Pancreas (tissue), 10 donors: ENCODE measurements around the gene NDUFS4. TPM values are rescaled to one million over a fixed set of nuclear protein-coding genes. Genes with fewer than 3 reads are reported as not detected.

Experiments used
- ATAC-seq, 4 donors: fragments of 200-7000 bp; cut with Tn5 transposase; one replicate each; pipeline versions ENCODE4 v1.8.0 to v1.9.1; 2020; ENCODE audit warnings: mild to moderate bottlenecking in 4 of 4, moderate library complexity in 4 of 4
- DNase-seq, 6 donors: peaks; one replicate each; pipeline ENCODE4 v3.0.0-alpha.2; 2020
- FAIRE-seq: peaks from 2 replicates; lab custom pipeline; 2012; peaks lifted over from hg19 to GRCh38; lab: Jason Lieb, UNC
- H3K27ac ChIP-seq, 4 donors: fragments of 200-600 bp; sonication (generic); 1 replicate in 3 of 4; 2 replicates in 1 of 4; pipeline versions ENCODE4 v1.5.0 to v1.8.0; 2020
- H3K27me3 ChIP-seq, 4 donors: fragments of 200-600 bp; one replicate each; pipeline ENCODE4 v1.8.0; 2021
- H3K36me3 ChIP-seq, 3 donors: fragments of 200-600 bp; sonication (generic) in 1 of 3; one replicate each; pipeline versions ENCODE4 v1.5.0 to v1.8.0; 2020 to 2021
- H3K4me1 ChIP-seq, 3 donors: fragments of 200-600 bp; one replicate each; pipeline ENCODE4 v1.8.0; 2021
- H3K4me3 ChIP-seq, 4 donors: fragments of 200-600 bp; sonication (generic) in 2 of 4; one replicate each; pipeline versions ENCODE4 v1.5.0 to v1.8.0; 2020 to 2021
- H3K9me3 ChIP-seq, 4 donors: fragments of 200-600 bp; one replicate each; pipeline ENCODE4 v1.8.0; 2021
- WGBS, 2 donors: extraction: QIAGEN DNeasy Blood & Tissue Kit; methylation state at CpG; one replicate each; pipeline ENCODE4 v1.1.7; 2013; 5-methylcytosine and 5-hydroxymethylcytosine counted together
- intact Hi-C, 3 donors: fragments of 100-400 bp; cut with DNase I; formaldehyde crosslinking; loops; one replicate each; pipeline versions ENCODE4 v1.11.1 to v1.14.2; 2022
- polyA plus RNA-seq, 2 donors: library from polyadenylated mRNA; stranded (reverse); fragments of 200-250 nt; gene quantifications; one replicate each; pipeline ENCODE4 v1.2.3, GENCODE V29; 2013
- total RNA-seq, 6 donors: library from RNA; stranded (reverse); fragmentation: NEBNext Ultra II Directional in 4 of 6; extraction: Animal tissue kit (Norgen Biotek cat#: 25700) in 4 of 6; gene quantifications; one replicate each; pipeline versions ENCODE4 v1.2.1 to v1.2.4, GENCODE V29; 2021 to 2023
- TF ChIP-seq, protein P1 (sequence below), 4 donors: fragments of 200-600 bp; sonication (generic) in 3 of 4; IDR thresholded peaks; one replicate each; pipeline versions ENCODE4 v1.5.0 to v1.8.0; 2021; ENCODE audit warnings: antibody characterized with exemption in 4 of 4
- donor health status: healthy with polysubstance abuse.
- donor health status: DM: no; HTN: no; CAD: no; lungs with moderate emphysema.
- donor health status: DM: no; HTN: no; CAD: no.
- donor health status: control.
- donor health status: control.
- donor health status: Bipolar disorder and iron deficiency.
- donor health status: DM: yes; HTN: yes; CAD: no.
- donor health status: DM: no; HTN: no; CAD: no.
- donor health status: DM: no; HTN: no; CAD: no.
- donor health status: DM: yes; HTN: yes; CAD: no.

NDUFS4 gene
- total and polyA plus RNA-seq, 8 donors = 17.8 to 45.4 (median 22.3) TPM

DNA sequence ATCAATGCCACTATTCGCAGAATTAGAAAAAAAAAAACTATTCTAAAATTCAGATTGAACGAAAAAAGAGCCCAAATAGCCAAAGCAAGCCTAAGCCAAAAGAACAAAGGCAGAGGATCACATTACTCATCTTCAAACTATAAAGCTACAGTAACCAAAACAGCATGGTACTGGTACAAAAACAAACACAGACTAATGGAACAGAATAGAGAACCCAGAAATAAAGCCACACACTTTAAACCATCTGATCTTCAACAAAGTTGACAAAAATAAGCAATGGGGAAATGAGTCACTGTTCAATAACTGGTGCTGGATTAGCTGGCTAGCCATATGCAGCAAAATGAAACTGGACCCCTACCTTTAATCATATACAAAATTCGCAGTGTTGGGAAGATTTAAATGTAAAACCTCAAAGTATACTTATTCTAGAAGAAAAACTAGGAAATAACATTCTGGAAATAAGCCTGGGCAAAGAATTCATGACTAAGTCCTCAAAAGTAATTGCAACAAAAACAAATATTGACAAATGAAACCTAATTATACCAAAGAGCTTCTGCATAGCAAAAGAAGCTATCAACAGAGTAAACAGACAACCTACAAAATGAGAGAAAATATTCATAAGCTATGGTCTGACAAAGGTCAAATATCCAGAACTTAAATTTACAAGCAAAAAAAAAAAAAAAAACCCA lies 153.7 kb downstream of the NDUFS4 start:
- Histone ChIP-seq H3K36me3 (no peaks in the 10 kb centered on the region), H3K4me1 (no peaks in the 10 kb centered on the region), H3K9me3 (peaks cover 0 to 5% (median 0%) of the 10 kb centered on the region in 4 donors), H3K27me3 (no peaks in the 10 kb centered on the region), H3K27ac (no peak overlapping the region), H3K4me3 (no peak overlapping the region)
- ATAC-seq (no peak), DNase-seq (no peak), FAIRE-seq (no peak)
- intact Hi-C loops = no loop called here
- 62 to 68% methylated on average over 3 of the region's 3 CpGs for WGBS, 2 donors
- TF ChIP-seq, protein P1, sequence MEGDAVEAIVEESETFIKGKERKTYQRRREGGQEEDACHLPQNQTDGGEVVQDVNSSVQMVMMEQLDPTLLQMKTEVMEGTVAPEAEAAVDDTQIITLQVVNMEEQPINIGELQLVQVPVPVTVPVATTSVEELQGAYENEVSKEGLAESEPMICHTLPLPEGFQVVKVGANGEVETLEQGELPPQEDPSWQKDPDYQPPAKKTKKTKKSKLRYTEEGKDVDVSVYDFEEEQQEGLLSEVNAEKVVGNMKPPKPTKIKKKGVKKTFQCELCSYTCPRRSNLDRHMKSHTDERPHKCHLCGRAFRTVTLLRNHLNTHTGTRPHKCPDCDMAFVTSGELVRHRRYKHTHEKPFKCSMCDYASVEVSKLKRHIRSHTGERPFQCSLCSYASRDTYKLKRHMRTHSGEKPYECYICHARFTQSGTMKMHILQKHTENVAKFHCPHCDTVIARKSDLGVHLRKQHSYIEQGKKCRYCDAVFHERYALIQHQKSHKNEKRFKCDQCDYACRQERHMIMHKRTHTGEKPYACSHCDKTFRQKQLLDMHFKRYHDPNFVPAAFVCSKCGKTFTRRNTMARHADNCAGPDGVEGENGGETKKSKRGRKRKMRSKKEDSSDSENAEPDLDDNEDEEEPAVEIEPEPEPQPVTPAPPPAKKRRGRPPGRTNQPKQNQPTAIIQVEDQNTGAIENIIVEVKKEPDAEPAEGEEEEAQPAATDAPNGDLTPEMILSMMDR (IDR thresholded peaks at IDR 0.05) = no peak

DNA sequence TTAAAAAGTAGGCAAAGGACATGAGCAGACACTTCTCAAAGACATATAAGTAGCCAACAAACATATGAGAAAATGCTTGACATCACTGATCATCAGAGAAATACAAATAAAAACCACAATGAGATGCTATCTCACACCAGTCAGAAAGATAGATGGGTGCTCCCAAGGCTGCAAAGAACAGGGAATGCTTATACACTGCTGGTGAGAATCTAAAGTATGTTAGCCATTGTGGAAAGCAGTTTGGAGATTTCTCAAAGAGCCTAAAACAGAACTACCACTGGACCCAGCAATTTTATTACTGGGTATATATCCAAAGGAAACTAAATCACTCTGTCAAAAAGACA lies 154.2 kb downstream of the NDUFS4 start:
- H3K4me3 ChIP-seq = no peak overlapping the region
- ATAC-seq (no peak), FAIRE-seq (no peak), DNase-seq (no peak)
- intact Hi-C loops = no loop called here
- no peaks in the 10 kb centered on the region for H3K36me3 ChIP-seq
- H3K9me3 ChIP-seq = peaks cover 0 to 5% (median 0%) of the 10 kb centered on the region in 4 donors
- H3K27ac ChIP-seq = no peak overlapping the region
- TF ChIP-seq, protein P1 (IDR thresholded peaks at IDR 0.05) = no peak
- no peaks in the 10 kb centered on the region for H3K27me3 ChIP-seq
- no peaks in the 10 kb centered on the region for H3K4me1 ChIP-seq

DNA sequence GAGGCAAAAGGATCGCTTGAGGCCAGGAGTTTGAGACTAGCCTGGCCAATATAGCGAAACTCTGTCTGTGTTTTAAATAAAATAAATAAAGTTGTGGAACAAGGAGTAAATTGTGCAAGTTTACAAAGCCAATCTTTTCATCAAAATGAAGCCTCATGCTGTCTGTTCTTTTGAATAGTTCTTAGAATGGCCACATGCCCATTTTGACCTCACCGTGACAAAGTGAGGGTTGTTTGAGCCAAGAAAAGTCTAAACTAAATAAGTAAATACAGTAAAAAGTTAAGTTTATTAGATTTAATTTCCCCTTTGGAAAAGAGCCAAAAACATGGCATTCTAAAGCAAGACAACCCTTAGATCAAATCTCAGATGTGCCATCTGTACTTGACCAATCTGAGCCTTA lies 165.7 kb downstream of the NDUFS4 start:
- Histone ChIP-seq H3K9me3 (no peaks in the 10 kb centered on the region), H3K4me3 (no peak overlapping the region), H3K27me3 (no peaks in the 10 kb centered on the region), H3K4me1 (no peaks in the 10 kb centered on the region), H3K27ac (no peak overlapping the region), H3K36me3 (no peaks in the 10 kb centered on the region)
- no peak for FAIRE-seq
- TF ChIP-seq, protein P1 (IDR thresholded peaks at IDR 0.05) = no peak
- no peak for DNase-seq
- no peak for ATAC-seq
- WGBS, 2 donors = 85 to 86% methylated on average over 3 of the region's 3 CpGs
- intact Hi-C loops = no loop called here

DNA sequence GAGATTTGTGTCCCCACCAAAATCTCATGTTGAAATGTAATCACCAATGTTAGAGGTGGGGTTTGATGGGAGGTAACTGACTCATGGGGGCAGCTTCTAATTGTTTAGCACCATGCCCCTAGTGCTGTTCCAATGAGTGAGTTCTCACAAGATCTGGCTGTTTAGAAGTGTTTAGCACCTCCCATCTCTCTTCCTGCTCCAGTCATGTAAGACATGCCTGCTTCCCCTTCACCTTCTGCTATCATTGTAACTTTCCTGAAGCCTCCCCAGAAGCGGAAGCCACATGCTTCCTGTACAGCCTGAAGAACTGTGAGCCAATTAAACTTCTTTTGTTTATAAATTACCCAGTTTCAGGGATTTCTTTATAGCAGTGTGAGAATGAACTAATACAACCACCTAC lies 170.5 kb downstream of the NDUFS4 start:
- FAIRE-seq (no peak), ATAC-seq (no peak), DNase-seq (no peak)
- 60 to 77% methylated on average over 1 of the region's 1 CpG for WGBS, 2 donors
- Histone ChIP-seq H3K36me3 (no peaks in the 10 kb centered on the region), H3K4me3 (no peak overlapping the region), H3K4me1 (no peaks in the 10 kb centered on the region), H3K9me3 (no peaks in the 10 kb centered on the region), H3K27ac (no peak overlapping the region), H3K27me3 (no peaks in the 10 kb centered on the region)
- intact Hi-C loops = no loop called here
- TF ChIP-seq, protein P1 (IDR thresholded peaks at IDR 0.05) = no peak

Other genes with a start within 250 kb of the NDUFS4 start
- gene FST, start 80.0 kb upstream of the NDUFS4 start, total RNA-seq = 1 to 10 TPM in 2 of 6 donors, under 1 TPM in 3, not detected in 1; 0.67 to 1.8 (median 0.83) TPM
- under 1 TPM; 0.45 to 0.65 TPM for gene FST, start 80.0 kb upstream of the NDUFS4 start, polyA plus RNA-seq